Measurements from ENCODE around the gene ANTXRL.

- no peak for TF ChIP-seq CTCF (conservative IDR thresholded peaks at IDR 0.05 in 1 of 2, IDR thresholded peaks at IDR 0.05 in 1 of 2; ENCODE audit: extremely low read depth in 1 of 2, insufficient read depth in 1 of 2, low read depth in 1 of 2, low read length in 2 of 2)
- TF ChIP-seq EZH2 (IDR thresholded peaks at IDR 0.05; ENCODE audit: borderline replicate concordance, low read length) = no peak
Measured at GRCh38 chr10:46329690-46330016, 42.9 kb downstream of the ANTXRL start.
